ENCODE data around the gene S100A14.

S100A14 gene

DNA sequence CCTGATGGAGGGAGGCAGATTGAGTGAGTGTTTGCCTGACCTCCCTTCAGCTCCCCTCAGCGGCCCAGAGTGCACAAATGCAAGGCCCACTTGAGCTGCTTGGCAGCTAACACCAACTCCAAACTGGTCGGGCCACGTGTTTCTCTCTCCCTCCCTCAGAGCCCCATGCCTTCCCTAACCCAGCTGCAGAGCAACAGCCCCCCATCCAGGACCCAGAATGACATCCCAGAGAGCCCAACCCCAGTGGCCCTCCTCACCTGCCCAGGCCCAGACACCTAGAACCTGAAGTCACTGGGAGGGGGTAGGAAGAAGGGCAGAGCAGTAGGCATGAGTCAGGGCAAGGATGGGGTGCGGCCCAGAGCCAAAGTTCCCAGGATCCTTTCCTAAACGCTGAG, 789 bp upstream of the S100A14 start:
- no peak overlapping the region for H3K9ac ChIP-seq (ENCODE audit: low read depth, low read length)
- H3K9me3 ChIP-seq (ENCODE audit: control insufficient read depth, insufficient read depth, low read length) = no peaks in the 10 kb centered on the region
- H3K4me1 ChIP-seq (ENCODE audit: insufficient read depth, low read length) = peaks cover 15% of the 10 kb centered on the region; the same call in 1 of the 2 replicates

GRCh38 chr1:153615406-153615805, 719 bp downstream of the S100A14 start:
- no peak overlapping the region for H3K9ac ChIP-seq (ENCODE audit: low read depth, low read length)
- no peaks in the 10 kb centered on the region for H3K9me3 ChIP-seq (ENCODE audit: control insufficient read depth, insufficient read depth, low read length)
- no peaks in the 10 kb centered on the region; the same call in 1 of the 2 replicates for H3K36me3 ChIP-seq (ENCODE audit: insufficient read depth, low read length)
- peaks cover 22% of the 10 kb centered on the region; the same call in 1 of the 2 replicates for H3K4me1 ChIP-seq (ENCODE audit: insufficient read depth, low read length)

More for the DNA sequence above, 789 bp upstream of the S100A14 start:
- H3K36me3 ChIP-seq (ENCODE audit: insufficient read depth, low read length) = no peaks in the 10 kb centered on the region; the same call in 1 of the 2 replicates

GRCh38 chr1:153614906-153615305, 1.2 kb downstream of the S100A14 start:
- Histone ChIP-seq H3K9me3 (ENCODE audit: control insufficient read depth, insufficient read depth, low read length) (no peaks in the 10 kb centered on the region), H3K4me1 (ENCODE audit: insufficient read depth, low read length) (peaks cover 27% of the 10 kb centered on the region), H3K36me3 (ENCODE audit: insufficient read depth, low read length) (no peaks in the 10 kb centered on the region; the same call in 1 of the 2 replicates), H3K9ac (ENCODE audit: low read depth, low read length) (no peak overlapping the region)

- no peaks in the 10 kb centered on the region; the same call in 1 of the 2 replicates for H3K36me3 ChIP-seq (ENCODE audit: insufficient read depth, low read length)
- no peaks in the 10 kb centered on the region for H3K9me3 ChIP-seq (ENCODE audit: control insufficient read depth, insufficient read depth, low read length)
- H3K4me1 ChIP-seq (ENCODE audit: insufficient read depth, low read length) = peaks cover 33% of the 10 kb centered on the region
- H3K9ac ChIP-seq (ENCODE audit: low read depth, low read length) = no peak overlapping the region
Measured at GRCh38 chr1:153614189-153614900, 1.8 kb downstream of the S100A14 start.

DNA sequence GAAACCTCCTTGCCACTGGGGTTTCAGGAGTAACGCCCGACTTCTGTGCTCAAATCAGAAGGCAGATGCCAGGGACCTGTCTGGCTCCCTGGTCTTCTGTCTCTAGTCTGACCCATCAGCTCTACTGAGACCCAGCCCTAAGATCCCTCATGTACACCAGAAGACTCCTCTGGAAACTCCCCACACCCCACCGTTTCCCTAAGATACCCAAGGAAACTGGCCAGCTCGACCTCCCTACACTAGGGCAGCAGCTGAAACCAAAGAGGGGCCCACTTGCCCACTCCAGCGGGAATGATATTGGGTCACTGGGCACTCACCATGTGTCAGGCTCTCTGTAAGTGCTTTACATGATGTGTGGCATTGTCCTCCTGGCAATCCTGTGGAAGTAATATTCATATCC, 2.7 kb downstream of the S100A14 start:
- H3K9me3 ChIP-seq (ENCODE audit: control insufficient read depth, insufficient read depth, low read length) = no peaks in the 10 kb centered on the region
- no peaks in the 10 kb centered on the region for H3K36me3 ChIP-seq (ENCODE audit: insufficient read depth, low read length)
- H3K9ac ChIP-seq (ENCODE audit: low read depth, low read length) = 0 out of 2 replicates have a peak overlapping the region, but pooled peaks have one; percentile 58
- peaks cover 34% of the 10 kb centered on the region for H3K4me1 ChIP-seq (ENCODE audit: insufficient read depth, low read length)

- no peaks in the 10 kb centered on the region for H3K9me3 ChIP-seq (ENCODE audit: control insufficient read depth, insufficient read depth, low read length)
- peaks cover 37% of the 10 kb centered on the region for H3K4me1 ChIP-seq (ENCODE audit: insufficient read depth, low read length)
- H3K9ac ChIP-seq (ENCODE audit: low read depth, low read length) = peak within 1 kb of the TSS; percentile 58; the same call in 1 of the 2 replicates
- no peaks in the 10 kb centered on the region for H3K36me3 ChIP-seq (ENCODE audit: insufficient read depth, low read length)
Measured at GRCh38 chr1:153612755-153613331, 3.3 kb downstream of the S100A14 start, which contains the start of gene S100A16. TSS of gene S100A16 (minus strand) at chr1:153613137. CDS start at chr1:153608151, 4,986 bp downstream.

DNA sequence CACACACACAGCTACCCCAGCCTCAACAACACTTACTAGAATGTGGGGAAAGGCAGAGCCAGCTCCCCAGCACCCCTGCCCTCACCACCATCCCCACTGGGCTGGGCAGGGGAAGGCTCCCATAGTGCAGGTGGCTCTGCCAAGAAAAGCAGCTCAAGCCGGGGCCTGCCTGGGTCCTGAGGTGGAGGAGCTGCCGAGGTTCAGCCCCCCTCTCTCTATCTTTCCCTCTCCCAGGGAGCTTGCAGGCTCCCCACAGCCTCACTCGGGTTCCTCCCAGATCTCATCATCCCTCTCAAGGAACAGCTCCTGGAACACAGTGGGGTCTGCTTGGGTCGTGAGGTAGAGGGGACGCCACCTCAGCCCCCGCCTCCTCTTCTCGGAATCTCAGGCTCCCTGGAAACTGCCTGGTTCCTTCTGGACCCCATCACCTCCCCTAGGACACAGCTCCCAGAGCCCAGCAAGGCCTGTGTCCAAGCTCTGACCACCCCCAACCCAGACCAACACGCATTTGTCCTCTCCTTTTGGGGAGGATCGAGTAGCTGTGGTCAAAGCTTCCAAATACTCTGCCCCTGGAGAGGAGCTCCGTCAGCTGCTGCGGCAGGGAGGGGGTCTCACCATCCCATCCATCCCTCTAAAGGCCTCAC, 3.9 kb downstream of the S100A14 start:
- Histone ChIP-seq H3K9ac (ENCODE audit: low read depth, low read length) (peak overlapping the region; percentile 58; the same call in 1 of the 2 replicates), H3K9me3 (ENCODE audit: control insufficient read depth, insufficient read depth, low read length) (no peaks in the 10 kb centered on the region), H3K4me1 (ENCODE audit: insufficient read depth, low read length) (peaks cover 42% of the 10 kb centered on the region), H3K36me3 (ENCODE audit: insufficient read depth, low read length) (no peaks in the 10 kb centered on the region)

DNA sequence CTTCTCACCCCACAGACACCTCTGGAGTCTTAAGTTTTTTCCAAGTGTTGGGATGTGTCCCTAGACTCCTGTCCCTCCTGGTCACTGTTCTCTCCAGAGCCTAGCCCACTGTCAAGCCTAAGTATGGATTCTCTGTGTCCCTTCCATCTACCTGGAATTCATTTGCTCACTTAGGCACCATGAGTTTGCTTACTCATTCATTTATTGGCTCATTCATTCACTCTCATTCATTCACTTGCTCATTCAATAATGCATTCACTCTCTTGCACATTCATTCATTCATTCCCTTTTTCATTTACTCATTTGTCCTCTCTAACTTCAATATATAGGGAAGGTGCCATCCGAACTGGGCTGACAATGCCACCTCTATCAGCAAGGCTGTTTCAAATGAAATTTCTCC, 4.8 kb downstream of the S100A14 start:
- Histone ChIP-seq H3K4me1 (ENCODE audit: insufficient read depth, low read length) (peaks cover 39% of the 10 kb centered on the region), H3K9me3 (ENCODE audit: control insufficient read depth, insufficient read depth, low read length) (no peaks in the 10 kb centered on the region), H3K36me3 (ENCODE audit: insufficient read depth, low read length) (no peaks in the 10 kb centered on the region), H3K9ac (ENCODE audit: low read depth, low read length) (peak overlapping the region; percentile 58; the same call in 1 of the 2 replicates)

DNA sequence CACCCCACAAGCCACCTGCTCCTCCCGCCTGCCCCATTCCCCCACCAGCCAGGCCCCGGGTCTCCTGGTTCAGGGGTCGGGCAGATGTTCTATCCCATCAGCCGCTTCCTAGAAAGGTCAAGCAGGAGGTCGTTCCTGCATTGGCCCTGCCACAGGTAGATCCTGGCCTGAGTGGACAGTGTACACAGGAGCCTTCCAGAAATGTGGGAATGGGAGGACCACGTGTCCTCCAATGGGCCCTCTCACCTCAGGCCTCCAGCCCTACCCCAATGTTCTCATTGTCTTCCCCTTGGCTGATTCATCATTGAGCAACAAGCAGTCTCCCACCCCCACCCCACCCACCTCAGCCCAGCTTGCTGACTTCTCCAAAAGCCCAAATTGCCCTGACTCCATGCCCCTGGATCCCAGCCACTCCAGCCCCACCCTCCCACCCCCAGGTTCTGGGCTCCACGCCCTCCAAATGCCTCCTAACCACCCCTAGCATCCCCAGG, 5.3 kb downstream of the S100A14 start:
- Histone ChIP-seq H3K9ac (ENCODE audit: low read depth, low read length) (no peak overlapping the region), H3K4me1 (ENCODE audit: insufficient read depth, low read length) (peaks cover 35% of the 10 kb centered on the region), H3K36me3 (ENCODE audit: insufficient read depth, low read length) (no peaks in the 10 kb centered on the region), H3K9me3 (ENCODE audit: control insufficient read depth, insufficient read depth, low read length) (no peaks in the 10 kb centered on the region)

DNA sequence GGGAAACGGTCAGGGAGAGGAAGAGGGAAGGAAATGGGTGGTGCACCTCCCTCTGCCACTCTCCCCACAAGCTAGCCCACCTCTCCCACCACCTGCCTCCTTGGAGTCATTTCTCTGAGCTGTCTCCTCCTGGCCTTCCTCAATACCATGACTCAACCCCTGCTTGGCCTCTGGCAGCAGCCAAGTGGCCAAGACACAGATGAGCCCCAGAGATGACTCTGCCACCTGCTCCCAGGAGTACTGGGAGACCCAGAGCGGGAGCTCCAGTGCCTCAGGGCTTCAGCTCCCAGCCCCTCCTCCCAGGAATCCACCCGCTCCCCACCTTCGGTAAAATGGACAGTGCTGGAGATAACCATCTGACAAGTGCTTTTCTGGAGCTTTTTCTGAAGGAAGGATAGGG, 5.8 kb downstream of the S100A14 start:
- no peak overlapping the region for H3K9ac ChIP-seq (ENCODE audit: low read depth, low read length)
- peaks cover 31% of the 10 kb centered on the region for H3K4me1 ChIP-seq (ENCODE audit: insufficient read depth, low read length)

GRCh38 chr1:153609585-153609907, 6.6 kb downstream of the S100A14 start:
- no peaks in the 10 kb centered on the region for H3K9me3 ChIP-seq (ENCODE audit: control insufficient read depth, insufficient read depth, low read length)
- peaks cover 31% of the 10 kb centered on the region for H3K4me1 ChIP-seq (ENCODE audit: insufficient read depth, low read length)
- no peaks in the 10 kb centered on the region for H3K36me3 ChIP-seq (ENCODE audit: insufficient read depth, low read length)
- peak overlapping the region; percentile 46; the same call in 1 of the 2 replicates for H3K9ac ChIP-seq (ENCODE audit: low read depth, low read length)

More for the DNA sequence above, 5.8 kb downstream of the S100A14 start:
- no peaks in the 10 kb centered on the region for H3K36me3 ChIP-seq (ENCODE audit: insufficient read depth, low read length)
- H3K9me3 ChIP-seq (ENCODE audit: control insufficient read depth, insufficient read depth, low read length) = no peaks in the 10 kb centered on the region

DNA sequence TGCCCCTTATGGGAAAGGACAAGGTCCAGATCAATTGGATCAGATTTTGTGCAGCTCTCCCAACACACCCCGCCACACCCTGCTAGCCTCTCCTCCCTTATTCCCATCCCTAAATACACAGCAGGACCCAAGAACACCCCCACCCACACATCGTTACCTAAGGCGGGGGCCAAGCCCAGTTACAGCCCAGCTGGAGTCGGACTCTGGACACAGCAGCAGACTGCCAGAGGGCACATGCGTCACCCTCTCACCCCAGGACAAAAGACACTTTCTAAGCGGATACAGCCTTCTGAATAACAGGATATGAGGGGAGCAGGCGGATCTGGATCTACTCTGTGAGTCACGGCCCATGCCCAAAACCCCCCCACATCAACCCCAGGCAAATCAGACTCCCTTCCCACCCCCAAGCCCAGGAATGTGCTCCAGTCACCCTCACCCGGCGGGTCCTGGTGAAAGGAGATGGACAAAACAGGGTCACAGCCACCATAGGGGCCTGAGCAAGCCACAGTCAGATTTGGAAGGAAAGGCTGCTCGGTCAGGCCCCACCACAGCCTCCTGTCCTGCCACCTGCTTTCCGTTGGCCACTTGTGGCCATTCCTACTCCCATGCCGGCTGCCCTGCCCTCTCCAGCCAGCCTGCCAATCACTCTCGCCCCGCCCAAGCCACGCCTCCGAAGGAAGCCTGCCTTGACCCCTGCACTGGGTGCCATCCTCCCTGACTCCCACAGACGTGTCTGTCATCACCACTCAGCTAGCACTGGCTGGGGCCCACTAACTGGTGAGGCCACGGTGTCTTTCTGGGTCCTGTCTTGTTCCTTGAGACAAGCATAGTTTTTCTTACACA, 7.2 kb downstream of the S100A14 start:
- H3K9ac ChIP-seq (ENCODE audit: low read depth, low read length) = peak overlapping the region; percentile 46; the same call in 1 of the 2 replicates
- no peaks in the 10 kb centered on the region for H3K9me3 ChIP-seq (ENCODE audit: control insufficient read depth, insufficient read depth, low read length)
- peaks cover 31% of the 10 kb centered on the region for H3K4me1 ChIP-seq (ENCODE audit: insufficient read depth, low read length)
- H3K36me3 ChIP-seq (ENCODE audit: insufficient read depth, low read length) = no peaks in the 10 kb centered on the region

GRCh38 chr1:153608089-153608682, 7.9 kb downstream of the S100A14 start:
- Histone ChIP-seq H3K9ac (ENCODE audit: low read depth, low read length) (peak overlapping the region; percentile 46; the same call in 1 of the 2 replicates), H3K9me3 (ENCODE audit: control insufficient read depth, insufficient read depth, low read length) (no peaks in the 10 kb centered on the region), H3K36me3 (ENCODE audit: insufficient read depth, low read length) (no peaks in the 10 kb centered on the region), H3K4me1 (ENCODE audit: insufficient read depth, low read length) (peaks cover 29% of the 10 kb centered on the region)

Data from ES-I3 (cell line).